DMS114 treated with DMSO at 0.1 percent for 48 hours (cell line): ENCODE results near the gene CYP11A1.
"Not testable (repeated sequence)": the region's sequence is repeated elsewhere in the genome, so short reads cannot be mapped to it uniquely, and the experiment has no call there.

ENCODE experiments used
- DNase-seq: peaks from one replicate; lab custom pipeline; 2025; ENCODE audit not compliant: unreplicated experiment; lab: John Stamatoyannopoulos, UW

Gene CYP11A1

GRCh38 chr15:74400915-74401757, 33.7 kb upstream of the CYP11A1 start:
- DNase-seq = no peak

- no peak for DNase-seq
Measured at GRCh38 chr15:74400313-74400860, 32.9 kb upstream of the CYP11A1 start.

- no peak for DNase-seq
Measured at GRCh38 chr15:74399511-74400312, 32.3 kb upstream of the CYP11A1 start.

- no peak for DNase-seq
Measured at GRCh38 chr15:74399100-74399499, 31.7 kb upstream of the CYP11A1 start.

- DNase-seq = no peak
Measured at GRCh38 chr15:74398183-74398582, 30.7 kb upstream of the CYP11A1 start.

GRCh38 chr15:74397239-74398068, 30.0 kb upstream of the CYP11A1 start:
- DNase-seq = no peak

GRCh38 chr15:74396445-74397238, 29.2 kb upstream of the CYP11A1 start:
- no peak for DNase-seq

GRCh38 chr15:74396146-74396438, 28.6 kb upstream of the CYP11A1 start:
- no peak for DNase-seq

GRCh38 chr15:74395319-74396145, 28.1 kb upstream of the CYP11A1 start:
- no peak for DNase-seq

GRCh38 chr15:74394090-74394846, 26.8 kb upstream of the CYP11A1 start:
- no peak for DNase-seq

GRCh38 chr15:74393423-74393822, 26.0 kb upstream of the CYP11A1 start:
- no peak for DNase-seq

- no peak for DNase-seq
Measured at GRCh38 chr15:74392902-74393301, 25.5 kb upstream of the CYP11A1 start.

- DNase-seq = no peak
Measured at GRCh38 chr15:74392451-74392830, 25.0 kb upstream of the CYP11A1 start.

GRCh38 chr15:74391582-74392450, 24.4 kb upstream of the CYP11A1 start:
- DNase-seq = no peak

- no peak for DNase-seq
Measured at GRCh38 chr15:74390647-74391288, 23.3 kb upstream of the CYP11A1 start.

- DNase-seq = not testable (repeated sequence)
Measured at GRCh38 chr15:74390049-74390646, 22.7 kb upstream of the CYP11A1 start.
